Measurements from ENCODE around the gene DLX3.
A peak's percentile ranks its signal among the peaks of the same experiment; 100 is the strongest.

DLX3 gene

GRCh38 chr17:50026837-50027171 lies 31.8 kb upstream of the DLX3 start:
- H3K79me1 ChIP-seq (ENCODE audit: low read depth, low read length) = no peaks in the 10 kb centered on the region
- no peak overlapping the region for H3K4ac ChIP-seq (ENCODE audit: low read length)
- H3K27me3 ChIP-seq (ENCODE audit: control insufficient read depth in 3 of 3, insufficient read depth in 3 of 3, low read depth in 1 of 3, low read length in 3 of 3) = no peaks in the 10 kb centered on the region
- H3K36me3 ChIP-seq (replicated peaks in 1 of 2; ENCODE audit: control insufficient read depth in 2 of 2, insufficient read depth in 2 of 2, low read length in 2 of 2) = peaks cover 0 to 3% of the 10 kb centered on the region in 2 donors
- no peak overlapping the region for H2BK120ac ChIP-seq (ENCODE audit: low read depth, low read length)
- H2BK12ac ChIP-seq (ENCODE audit: low read length) = no peak overlapping the region
- H3K9me3 ChIP-seq (replicated peaks in 1 of 2; ENCODE audit: control insufficient read depth in 2 of 2, insufficient read depth in 1 of 2, low read depth in 1 of 2, low read length in 2 of 2) = peaks cover 0 to 10% of the 10 kb centered on the region in 2 donors
- no peak overlapping the region for H3K4me3 ChIP-seq (ENCODE audit: low read length in 2 of 2)
- no peak overlapping the region for H4K8ac ChIP-seq (ENCODE audit: low read depth, low read length)
- H3K9ac ChIP-seq (ENCODE audit: low read depth, low read length, poor library complexity) = no peak overlapping the region
- no CpG with 5 or more reads among the region's 6 CpGs for WGBS, 2 donors (ENCODE audit: extremely low coverage in 2 of 2, insufficient read length in 2 of 2, insufficient replicate concordance in 1 of 2)
- peak overlapping the region; percentile 77 for H2BK5ac ChIP-seq (ENCODE audit: low read length)
- H3K4me2 ChIP-seq (ENCODE audit: insufficient read depth, low read length, poor library complexity, severe bottlenecking) = no peak overlapping the region
- H3K14ac ChIP-seq (ENCODE audit: low read length) = no peak overlapping the region
- H3K23ac ChIP-seq (ENCODE audit: low read depth, low read length, poor library complexity) = no peak overlapping the region
- peak; percentile 81 for DNase-seq (ENCODE audit: low spot score)
- peak overlapping the region; percentile 73 for H2AFZ ChIP-seq (ENCODE audit: low read length)
- peaks cover 10 to 24% of the 10 kb centered on the region in 2 donors for H3K4me1 ChIP-seq (ENCODE audit: control insufficient read depth in 2 of 2, insufficient read depth in 1 of 2, low read depth in 1 of 2, low read length in 2 of 2)
- H2BK15ac ChIP-seq (ENCODE audit: low read length) = peak overlapping the region; percentile 51
- H3K18ac ChIP-seq (ENCODE audit: low read length) = no peak overlapping the region
- H3K27ac ChIP-seq (replicated peaks; ENCODE audit: low read length) = no peak overlapping the region
- H2AK5ac ChIP-seq (ENCODE audit: low read depth, low read length) = no peak overlapping the region
- no peak overlapping the region for H4K91ac ChIP-seq (ENCODE audit: low read depth, low read length, poor library complexity)

GRCh38 chr17:50026046-50026675 lies 31.1 kb upstream of the DLX3 start:
- Histone ChIP-seq H3K27ac (replicated peaks; ENCODE audit: low read length) (no peak overlapping the region), H4K8ac (ENCODE audit: low read depth, low read length) (no peak overlapping the region), H3K4me2 (ENCODE audit: insufficient read depth, low read length, poor library complexity, severe bottlenecking) (no peak overlapping the region), H3K27me3 (ENCODE audit: control insufficient read depth in 3 of 3, insufficient read depth in 3 of 3, low read depth in 1 of 3, low read length in 3 of 3) (no peaks in the 10 kb centered on the region), H4K91ac (ENCODE audit: low read depth, low read length, poor library complexity) (no peak overlapping the region), H3K18ac (ENCODE audit: low read length) (peak overlapping the region; percentile 32), H2AFZ (ENCODE audit: low read length) (peak overlapping the region; percentile 67), H2BK12ac (ENCODE audit: low read length) (no peak overlapping the region), H3K9ac (ENCODE audit: low read depth, low read length, poor library complexity) (no peak overlapping the region), H3K9me3 (replicated peaks in 1 of 2; ENCODE audit: control insufficient read depth in 2 of 2, insufficient read depth in 1 of 2, low read depth in 1 of 2, low read length in 2 of 2) (peaks cover 0 to 10% of the 10 kb centered on the region in 2 donors), H3K4me1 (ENCODE audit: control insufficient read depth in 2 of 2, insufficient read depth in 1 of 2, low read depth in 1 of 2, low read length in 2 of 2) (peaks cover 10 to 24% of the 10 kb centered on the region in 2 donors), H3K4ac (ENCODE audit: low read length) (no peak overlapping the region), H3K23ac (ENCODE audit: low read depth, low read length, poor library complexity) (no peak overlapping the region), H3K36me3 (replicated peaks in 1 of 2; ENCODE audit: control insufficient read depth in 2 of 2, insufficient read depth in 2 of 2, low read length in 2 of 2) (peaks cover 0 to 3% of the 10 kb centered on the region in 2 donors), H2BK15ac (ENCODE audit: low read length) (no peak overlapping the region), H2AK5ac (ENCODE audit: low read depth, low read length) (peak overlapping the region; percentile 6), H3K14ac (ENCODE audit: low read length) (no peak overlapping the region), H2BK120ac (ENCODE audit: low read depth, low read length) (no peak overlapping the region), H2BK5ac (ENCODE audit: low read length) (no peak overlapping the region), H3K4me3 (ENCODE audit: low read length in 2 of 2) (no peak overlapping the region), H3K79me1 (ENCODE audit: low read depth, low read length) (no peaks in the 10 kb centered on the region)
- no CpG with 5 or more reads among the region's 8 CpGs for WGBS, 2 donors (ENCODE audit: extremely low coverage in 2 of 2, insufficient read length in 2 of 2, insufficient replicate concordance in 1 of 2)
- DNase-seq (ENCODE audit: low spot score) = no peak

- WGBS, 2 donors (ENCODE audit: extremely low coverage in 2 of 2, insufficient read length in 2 of 2, insufficient replicate concordance in 1 of 2) = no CpG with 5 or more reads among the region's 7 CpGs
- H2AK5ac ChIP-seq (ENCODE audit: low read depth, low read length) = no peak overlapping the region
- H3K27me3 ChIP-seq (ENCODE audit: control insufficient read depth in 3 of 3, insufficient read depth in 3 of 3, low read depth in 1 of 3, low read length in 3 of 3) = no peaks in the 10 kb centered on the region
- H3K14ac ChIP-seq (ENCODE audit: low read length) = no peak overlapping the region
- no peak for DNase-seq (ENCODE audit: low spot score)
- H3K79me1 ChIP-seq (ENCODE audit: low read depth, low read length) = no peaks in the 10 kb centered on the region
- H3K4me1 ChIP-seq (ENCODE audit: control insufficient read depth in 2 of 2, insufficient read depth in 1 of 2, low read depth in 1 of 2, low read length in 2 of 2) = peaks cover 10 to 25% of the 10 kb centered on the region in 2 donors
- no peak overlapping the region for H2AFZ ChIP-seq (ENCODE audit: low read length)
- H2BK5ac ChIP-seq (ENCODE audit: low read length) = no peak overlapping the region
- H3K27ac ChIP-seq (replicated peaks; ENCODE audit: low read length) = no peak overlapping the region
- peak overlapping the region; percentile 27 for H3K9ac ChIP-seq (ENCODE audit: low read depth, low read length, poor library complexity)
- no peak overlapping the region for H2BK12ac ChIP-seq (ENCODE audit: low read length)
- no peak overlapping the region for H3K23ac ChIP-seq (ENCODE audit: low read depth, low read length, poor library complexity)
- peaks cover 0 to 3% of the 10 kb centered on the region in 2 donors for H3K36me3 ChIP-seq (replicated peaks in 1 of 2; ENCODE audit: control insufficient read depth in 2 of 2, insufficient read depth in 2 of 2, low read length in 2 of 2)
- H4K91ac ChIP-seq (ENCODE audit: low read depth, low read length, poor library complexity) = no peak overlapping the region
- peaks cover 0 to 10% of the 10 kb centered on the region in 2 donors for H3K9me3 ChIP-seq (replicated peaks in 1 of 2; ENCODE audit: control insufficient read depth in 2 of 2, insufficient read depth in 1 of 2, low read depth in 1 of 2, low read length in 2 of 2)
- H3K18ac ChIP-seq (ENCODE audit: low read length) = no peak overlapping the region
- H2BK15ac ChIP-seq (ENCODE audit: low read length) = no peak overlapping the region
- no peak overlapping the region for H3K4me3 ChIP-seq (ENCODE audit: low read length in 2 of 2)
- no peak overlapping the region for H3K4ac ChIP-seq (ENCODE audit: low read length)
- H4K8ac ChIP-seq (ENCODE audit: low read depth, low read length) = no peak overlapping the region
- no peak overlapping the region for H2BK120ac ChIP-seq (ENCODE audit: low read depth, low read length)
- H3K4me2 ChIP-seq (ENCODE audit: insufficient read depth, low read length, poor library complexity, severe bottlenecking) = no peak overlapping the region
These were observed 29.8 kb upstream of the DLX3 start for GRCh38 chr17:50024808-50025207.

GRCh38 chr17:50023520-50023919 lies 28.5 kb upstream of the DLX3 start:
- Histone ChIP-seq H3K23ac (ENCODE audit: low read depth, low read length, poor library complexity) (no peak overlapping the region), H3K14ac (ENCODE audit: low read length) (no peak overlapping the region), H2BK120ac (ENCODE audit: low read depth, low read length) (no peak overlapping the region), H3K9me3 (replicated peaks in 1 of 2; ENCODE audit: control insufficient read depth in 2 of 2, insufficient read depth in 1 of 2, low read depth in 1 of 2, low read length in 2 of 2) (peaks cover 0 to 10% of the 10 kb centered on the region in 2 donors), H2BK5ac (ENCODE audit: low read length) (no peak overlapping the region), H3K4me1 (ENCODE audit: control insufficient read depth in 2 of 2, insufficient read depth in 1 of 2, low read depth in 1 of 2, low read length in 2 of 2) (peaks cover 9 to 19% of the 10 kb centered on the region in 2 donors), H4K8ac (ENCODE audit: low read depth, low read length) (no peak overlapping the region), H2AFZ (ENCODE audit: low read length) (no peak overlapping the region), H3K27ac (replicated peaks; ENCODE audit: low read length) (no peak overlapping the region), H4K91ac (ENCODE audit: low read depth, low read length, poor library complexity) (no peak overlapping the region), H3K4me2 (ENCODE audit: insufficient read depth, low read length, poor library complexity, severe bottlenecking) (no peak overlapping the region), H3K4ac (ENCODE audit: low read length) (no peak overlapping the region), H3K18ac (ENCODE audit: low read length) (no peak overlapping the region), H3K27me3 (ENCODE audit: control insufficient read depth in 3 of 3, insufficient read depth in 3 of 3, low read depth in 1 of 3, low read length in 3 of 3) (no peaks in the 10 kb centered on the region), H2AK5ac (ENCODE audit: low read depth, low read length) (no peak overlapping the region), H3K79me1 (ENCODE audit: low read depth, low read length) (no peaks in the 10 kb centered on the region), H2BK15ac (ENCODE audit: low read length) (no peak overlapping the region), H3K4me3 (ENCODE audit: low read length in 2 of 2) (no peak overlapping the region), H3K36me3 (replicated peaks in 1 of 2; ENCODE audit: control insufficient read depth in 2 of 2, insufficient read depth in 2 of 2, low read length in 2 of 2) (peaks cover 0 to 3% of the 10 kb centered on the region in 2 donors), H2BK12ac (ENCODE audit: low read length) (no peak overlapping the region), H3K9ac (ENCODE audit: low read depth, low read length, poor library complexity) (no peak overlapping the region)
- DNase-seq (ENCODE audit: low spot score) = no peak
- WGBS, 2 donors (ENCODE audit: extremely low coverage in 2 of 2, insufficient read length in 2 of 2, insufficient replicate concordance in 1 of 2) = no CpG with 5 or more reads among the region's 8 CpGs
